Type B pancreatic cell (in vitro differentiated cells): ENCODE data around the gene TM6SF1. TPM values are rescaled to one million over a fixed set of nuclear protein-coding genes. Genes with fewer than 3 reads are reported as not detected.
"Not testable (repeated sequence)": the region's sequence is repeated elsewhere in the genome, so short reads cannot be mapped to it uniquely, and the experiment has no call there.

Experiments used
- DNase-seq: peaks from one replicate; pipeline ENCODE4 v3.0.0; 2021; ENCODE audit warnings: mixed read lengths; ENCODE audit not compliant: unreplicated experiment; ENCODE audit errors: extremely low spot score
- H3K27ac Mint-ChIP-seq: 2 replicates; pipeline ENCODE4 v1.8.0; 2021; ENCODE audit warnings: mild to moderate bottlenecking, mixed read lengths
- H3K27me3 Mint-ChIP-seq: 2 replicates; pipeline ENCODE4 v1.8.0; 2021; ENCODE audit warnings: mixed read lengths
- H3K36me3 Mint-ChIP-seq: 2 replicates; pipeline ENCODE4 v1.8.0; 2021; ENCODE audit warnings: mixed read lengths
- H3K4me1 Mint-ChIP-seq: one replicate; pipeline ENCODE4 v1.8.0; 2021; ENCODE audit warnings: mixed read lengths; ENCODE audit not compliant: unreplicated experiment
- H3K4me3 Mint-ChIP-seq: 2 replicates; pipeline ENCODE4 v1.8.0; 2021; ENCODE audit warnings: mild to moderate bottlenecking, mixed read lengths
- H3K9me3 Mint-ChIP-seq: 2 replicates; pipeline ENCODE4 v1.8.0; 2021; ENCODE audit warnings: mixed read lengths
- total RNA-seq: library from RNA; stranded (reverse); gene quantifications from 2 replicates; pipeline ENCODE4 v1.2.1, GENCODE V29; 2021; ENCODE audit warnings: low replicate concordance
- TF ChIP-seq, protein P1 (sequence below): fragments of 200-600 bp; sonication (generic); conservative IDR thresholded peaks from 2 replicates; pipeline ENCODE4 v1.5.0; 2021; ENCODE audit warnings: antibody characterized with exemption, mild to moderate bottlenecking

The TM6SF1 gene
- total RNA-seq, 1 donor from 2014 or later = 0.14 TPM

DNA sequence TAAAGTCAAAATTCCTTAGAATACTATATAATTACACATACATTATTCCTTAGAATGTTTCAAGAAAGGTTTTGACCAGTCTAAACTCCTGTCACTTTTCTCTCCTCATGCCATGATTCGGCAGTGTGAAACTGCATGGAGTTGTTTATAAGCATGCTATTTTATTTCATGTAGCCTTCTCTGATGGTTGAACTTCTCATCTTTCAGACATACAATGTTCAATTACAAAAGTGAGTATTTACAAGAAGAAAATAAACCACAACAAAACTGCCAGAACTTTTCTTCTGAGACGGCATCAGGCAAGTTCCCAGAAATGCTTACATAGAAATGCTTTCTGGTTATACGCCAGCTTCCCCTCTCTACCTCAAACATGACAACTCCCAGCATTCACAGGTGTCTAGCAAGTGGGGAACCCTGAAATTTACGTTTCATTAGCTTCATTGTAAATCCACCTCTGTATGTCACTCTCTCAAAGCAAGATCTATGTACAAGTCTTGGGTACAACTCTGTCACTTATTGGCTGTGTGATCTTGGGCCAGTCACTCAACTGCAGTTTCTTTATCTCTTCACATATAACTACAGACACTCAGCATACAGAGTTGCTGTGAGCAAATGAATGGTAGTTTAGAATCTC, 57.4 kb downstream of the TM6SF1 start:
- peaks cover 20% of the 10 kb centered on the region for H3K9me3 Mint-ChIP-seq
- DNase-seq = no peak

DNA sequence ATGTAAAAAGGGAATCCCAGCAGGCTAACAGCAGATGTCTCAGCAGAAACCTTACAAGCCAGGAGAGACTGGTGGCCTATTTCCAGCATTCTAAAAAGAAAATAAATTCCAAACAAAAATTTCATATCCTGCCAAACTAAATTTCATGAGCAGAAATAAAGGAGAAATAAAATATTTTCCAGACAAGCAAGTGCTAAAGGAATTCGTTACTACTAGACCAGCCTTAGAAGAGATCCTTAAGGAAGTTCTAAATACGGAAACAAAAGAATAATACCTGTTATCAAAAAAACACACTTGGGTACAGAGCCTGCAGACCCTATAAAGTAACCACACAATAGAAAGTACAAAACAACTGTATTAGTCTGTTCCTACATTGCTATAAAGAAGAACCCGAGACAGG, 58.8 kb downstream of the TM6SF1 start:
- Mint-ChIP-seq H3K4me3 (no peak overlapping the region), H3K27ac (no peak overlapping the region), H3K4me1 (peaks cover 3% of the 10 kb centered on the region), H3K9me3 (peaks cover 27% of the 10 kb centered on the region), H3K27me3 (no peaks in the 10 kb centered on the region), H3K36me3 (peaks cover 54% of the 10 kb centered on the region)
- TF ChIP-seq, protein P1, sequence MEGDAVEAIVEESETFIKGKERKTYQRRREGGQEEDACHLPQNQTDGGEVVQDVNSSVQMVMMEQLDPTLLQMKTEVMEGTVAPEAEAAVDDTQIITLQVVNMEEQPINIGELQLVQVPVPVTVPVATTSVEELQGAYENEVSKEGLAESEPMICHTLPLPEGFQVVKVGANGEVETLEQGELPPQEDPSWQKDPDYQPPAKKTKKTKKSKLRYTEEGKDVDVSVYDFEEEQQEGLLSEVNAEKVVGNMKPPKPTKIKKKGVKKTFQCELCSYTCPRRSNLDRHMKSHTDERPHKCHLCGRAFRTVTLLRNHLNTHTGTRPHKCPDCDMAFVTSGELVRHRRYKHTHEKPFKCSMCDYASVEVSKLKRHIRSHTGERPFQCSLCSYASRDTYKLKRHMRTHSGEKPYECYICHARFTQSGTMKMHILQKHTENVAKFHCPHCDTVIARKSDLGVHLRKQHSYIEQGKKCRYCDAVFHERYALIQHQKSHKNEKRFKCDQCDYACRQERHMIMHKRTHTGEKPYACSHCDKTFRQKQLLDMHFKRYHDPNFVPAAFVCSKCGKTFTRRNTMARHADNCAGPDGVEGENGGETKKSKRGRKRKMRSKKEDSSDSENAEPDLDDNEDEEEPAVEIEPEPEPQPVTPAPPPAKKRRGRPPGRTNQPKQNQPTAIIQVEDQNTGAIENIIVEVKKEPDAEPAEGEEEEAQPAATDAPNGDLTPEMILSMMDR = no peak
- DNase-seq = no peak

More for the DNA sequence above, 57.4 kb downstream of the TM6SF1 start:
- H3K27ac Mint-ChIP-seq = no peak overlapping the region
- no peak overlapping the region for H3K4me3 Mint-ChIP-seq
- TF ChIP-seq, protein P1 = no peak
- H3K4me1 Mint-ChIP-seq = peaks cover 3% of the 10 kb centered on the region
- H3K36me3 Mint-ChIP-seq = peaks cover 47% of the 10 kb centered on the region
- no peaks in the 10 kb centered on the region for H3K27me3 Mint-ChIP-seq

DNA sequence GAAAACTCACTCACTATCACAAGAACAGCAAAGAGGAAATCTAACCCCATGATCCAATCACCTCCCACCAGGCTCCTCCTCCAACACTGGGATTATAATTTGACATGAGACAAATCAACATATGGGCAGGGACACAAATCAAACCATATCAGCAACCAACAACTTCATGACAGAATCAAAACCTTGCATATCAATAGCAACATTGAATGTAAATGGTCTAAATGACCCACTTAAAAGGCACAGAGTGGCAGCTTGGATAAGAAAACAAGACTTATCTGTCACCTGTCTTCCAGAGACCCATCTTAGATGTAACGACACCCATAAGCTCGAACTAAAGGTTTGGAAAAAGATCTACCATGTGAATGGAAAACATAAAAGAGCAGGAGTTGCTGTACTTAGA, 59.4 kb downstream of the TM6SF1 start:
- no peak overlapping the region for H3K27ac Mint-ChIP-seq
- no peak for DNase-seq
- peaks cover 54% of the 10 kb centered on the region for H3K36me3 Mint-ChIP-seq
- TF ChIP-seq, protein P1 = no peak
- H3K4me3 Mint-ChIP-seq = no peak overlapping the region
- peaks cover 27% of the 10 kb centered on the region for H3K9me3 Mint-ChIP-seq
- H3K4me1 Mint-ChIP-seq = peaks cover 3% of the 10 kb centered on the region
- H3K27me3 Mint-ChIP-seq = no peaks in the 10 kb centered on the region

DNA sequence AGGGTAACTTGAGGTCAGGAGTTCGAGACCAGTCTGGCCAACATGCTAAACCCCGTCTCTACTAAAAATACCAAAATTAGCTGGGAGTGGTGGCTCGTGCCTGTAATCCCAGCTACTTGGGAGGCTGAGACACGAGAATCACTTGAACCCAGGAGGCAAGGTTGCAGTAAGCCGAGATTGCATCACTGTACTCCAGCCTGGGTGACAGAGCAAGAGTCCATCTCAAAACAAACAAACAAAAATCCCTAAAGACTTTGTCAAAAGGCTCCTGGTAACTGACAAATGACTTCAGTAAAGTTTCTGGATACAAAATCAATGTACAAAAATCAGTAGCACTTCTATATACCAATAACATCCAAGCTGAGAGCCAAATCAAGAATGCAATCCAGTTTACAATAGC, 62.1 kb downstream of the TM6SF1 start:
- Mint-ChIP-seq H3K9me3 (peaks cover 27% of the 10 kb centered on the region), H3K36me3 (peaks cover 44% of the 10 kb centered on the region)
- not testable (repeated sequence) for DNase-seq, H3K4me3 Mint-ChIP-seq, H3K27me3 Mint-ChIP-seq, H3K27ac Mint-ChIP-seq, H3K4me1 Mint-ChIP-seq

DNA sequence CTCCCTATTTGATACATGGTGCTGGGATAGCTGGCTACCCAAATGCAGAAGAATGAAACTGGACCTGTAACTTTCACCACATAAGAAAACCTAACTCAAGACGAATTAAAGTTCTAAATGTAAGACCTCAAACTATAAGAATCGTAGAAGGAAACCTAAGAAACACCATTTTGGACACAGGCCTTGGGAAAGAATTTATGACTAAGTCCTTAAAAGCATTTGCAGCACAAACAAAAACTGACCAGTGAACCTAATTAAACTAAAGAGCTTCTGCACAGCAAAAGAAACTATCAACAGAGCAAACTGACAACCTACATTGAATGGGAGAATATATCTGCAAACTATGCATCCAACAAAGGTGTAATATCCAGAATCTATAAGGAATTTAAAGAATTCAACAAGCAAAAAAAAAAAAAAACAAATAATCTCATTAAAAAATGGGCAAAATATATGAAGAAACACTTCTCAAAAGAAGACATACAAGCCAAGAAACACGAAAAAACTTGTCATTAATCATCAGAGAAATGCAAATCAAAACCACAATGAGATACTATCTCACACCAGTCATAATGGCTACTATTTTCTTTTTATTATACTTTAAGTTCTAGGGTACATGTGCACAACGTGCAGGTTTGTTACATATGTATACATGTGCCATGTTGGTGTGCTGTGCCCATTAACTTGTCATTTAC, 63.2 kb downstream of the TM6SF1 start:
- TF ChIP-seq, protein P1 = no peak
- H3K4me1 Mint-ChIP-seq = no peaks in the 10 kb centered on the region
- H3K4me3 Mint-ChIP-seq = no peak overlapping the region
- H3K36me3 Mint-ChIP-seq = peaks cover 40% of the 10 kb centered on the region
- no peaks in the 10 kb centered on the region for H3K27me3 Mint-ChIP-seq
- no peak for DNase-seq
- H3K27ac Mint-ChIP-seq = no peak overlapping the region
- peaks cover 27% of the 10 kb centered on the region for H3K9me3 Mint-ChIP-seq

DNA sequence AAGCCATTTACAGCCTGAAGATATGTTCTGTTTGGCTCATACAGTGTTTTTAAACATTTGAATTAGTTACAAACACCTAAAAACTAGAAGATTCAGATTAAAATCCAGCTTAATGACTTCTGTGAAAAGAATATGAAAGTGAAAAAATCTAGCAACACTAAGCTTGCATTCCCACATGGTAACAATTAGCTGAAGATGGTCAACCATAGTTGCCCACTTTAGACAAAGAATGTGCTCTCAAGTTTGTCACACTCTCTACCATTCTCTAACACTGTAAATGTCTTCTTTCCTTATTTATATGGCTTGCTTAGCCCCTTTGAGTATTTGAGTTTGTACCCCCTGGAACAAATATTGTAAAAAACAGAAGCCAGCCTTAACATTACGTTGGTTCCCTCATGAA, 67.4 kb downstream of the TM6SF1 start:
- no peak overlapping the region for H3K4me3 Mint-ChIP-seq
- no peak for DNase-seq
- peaks cover 6% of the 10 kb centered on the region for H3K4me1 Mint-ChIP-seq
- TF ChIP-seq, protein P1 = no peak
- no peak overlapping the region for H3K27ac Mint-ChIP-seq
- peaks cover 22% of the 10 kb centered on the region for H3K36me3 Mint-ChIP-seq
- peaks cover 7% of the 10 kb centered on the region for H3K9me3 Mint-ChIP-seq
- H3K27me3 Mint-ChIP-seq = no peaks in the 10 kb centered on the region
